DND-41 (cell line): ENCODE data around the gene THBS2.

Source experiments
- CTCF ChIP-seq: IDR thresholded peaks from 2 replicates; pipeline ENCODE4 v1.5.1; 2012; ENCODE audit warnings: borderline replicate concordance, low read length, moderate library complexity, mild to moderate bottlenecking; ENCODE audit not compliant: poor library complexity, severe bottlenecking; ENCODE audit errors: extremely low read depth
- EZH2 ChIP-seq: IDR thresholded peaks from 3 replicates; pipeline ENCODE4 v1.6.1; 2012; ENCODE audit warnings: borderline replicate concordance, low read depth, mild to moderate bottlenecking, moderate library complexity, low read length, inconsistent platforms; ENCODE audit not compliant: severe bottlenecking

GRCh38 chr6:169168706-169169105, 84.9 kb downstream of the THBS2 start:
- TF ChIP-seq CTCF, result no peak
- no peak for TF ChIP-seq EZH2
